ENCODE results near the gene CNGA3. TPM values are rescaled to one million over a fixed set of nuclear protein-coding genes. Genes with fewer than 3 reads are reported as not detected.
"Not testable (repeated sequence)": the region's sequence is repeated elsewhere in the genome, so short reads cannot be mapped to it uniquely, and the experiment has no call there.

Gene CNGA3
- total RNA-seq, 1 donor, result 0.18 TPM

- TF ChIP-seq CTCF (IDR thresholded peaks at IDR 0.05; ENCODE audit: insufficient read depth, low read length), result no peak
- H3K4me3 ChIP-seq (ENCODE audit: low read depth, low read length), result no peak overlapping the region
- DNase-seq (ENCODE audit: low read depth), result no peak
Measured at GRCh38 chr2:98311771-98312545, 34.3 kb upstream of the CNGA3 start.

GRCh38 chr2:98313492-98314250 is 32.6 kb upstream of the CNGA3 start:
- DNase-seq (ENCODE audit: low read depth), result no peak
- TF ChIP-seq CTCF (IDR thresholded peaks at IDR 0.05; ENCODE audit: insufficient read depth, low read length), result no peak
- H3K4me3 ChIP-seq (ENCODE audit: low read depth, low read length), result no peak overlapping the region

GRCh38 chr2:98314251-98314650 is 32.0 kb upstream of the CNGA3 start:
- DNase-seq (ENCODE audit: low read depth), result no peak
- no peak overlapping the region for H3K4me3 ChIP-seq (ENCODE audit: low read depth, low read length)
- no peak for TF ChIP-seq CTCF (IDR thresholded peaks at IDR 0.05; ENCODE audit: insufficient read depth, low read length)

GRCh38 chr2:98315957-98316356 is 30.3 kb upstream of the CNGA3 start:
- no peak overlapping the region for H3K4me3 ChIP-seq (ENCODE audit: low read depth, low read length)
- DNase-seq (ENCODE audit: low read depth), result no peak
- TF ChIP-seq CTCF (IDR thresholded peaks at IDR 0.05; ENCODE audit: insufficient read depth, low read length), result no peak

GRCh38 chr2:98317214-98317613 is 29.0 kb upstream of the CNGA3 start:
- no peak overlapping the region for H3K4me3 ChIP-seq (ENCODE audit: low read depth, low read length)
- TF ChIP-seq CTCF (IDR thresholded peaks at IDR 0.05; ENCODE audit: insufficient read depth, low read length), result no peak
- DNase-seq (ENCODE audit: low read depth), result no peak

GRCh38 chr2:98320171-98320570 is 26.1 kb upstream of the CNGA3 start:
- DNase-seq (ENCODE audit: low read depth); H3K4me3 ChIP-seq (ENCODE audit: low read depth, low read length): not testable (repeated sequence)

GRCh38 chr2:98324181-98324580 is 22.1 kb upstream of the CNGA3 start:
- TF ChIP-seq CTCF (IDR thresholded peaks at IDR 0.05; ENCODE audit: insufficient read depth, low read length), result no peak
- no peak overlapping the region for H3K4me3 ChIP-seq (ENCODE audit: low read depth, low read length)
- peak; percentile 17 for DNase-seq (ENCODE audit: low read depth)
